ENCODE data around the gene CMYA5. TPM values are rescaled to one million over a fixed set of nuclear protein-coding genes. Genes with fewer than 3 reads are reported as not detected.

The CMYA5 gene
- total RNA-seq, 1 donor from 2014 or later, result 33.4 TPM

DNA sequence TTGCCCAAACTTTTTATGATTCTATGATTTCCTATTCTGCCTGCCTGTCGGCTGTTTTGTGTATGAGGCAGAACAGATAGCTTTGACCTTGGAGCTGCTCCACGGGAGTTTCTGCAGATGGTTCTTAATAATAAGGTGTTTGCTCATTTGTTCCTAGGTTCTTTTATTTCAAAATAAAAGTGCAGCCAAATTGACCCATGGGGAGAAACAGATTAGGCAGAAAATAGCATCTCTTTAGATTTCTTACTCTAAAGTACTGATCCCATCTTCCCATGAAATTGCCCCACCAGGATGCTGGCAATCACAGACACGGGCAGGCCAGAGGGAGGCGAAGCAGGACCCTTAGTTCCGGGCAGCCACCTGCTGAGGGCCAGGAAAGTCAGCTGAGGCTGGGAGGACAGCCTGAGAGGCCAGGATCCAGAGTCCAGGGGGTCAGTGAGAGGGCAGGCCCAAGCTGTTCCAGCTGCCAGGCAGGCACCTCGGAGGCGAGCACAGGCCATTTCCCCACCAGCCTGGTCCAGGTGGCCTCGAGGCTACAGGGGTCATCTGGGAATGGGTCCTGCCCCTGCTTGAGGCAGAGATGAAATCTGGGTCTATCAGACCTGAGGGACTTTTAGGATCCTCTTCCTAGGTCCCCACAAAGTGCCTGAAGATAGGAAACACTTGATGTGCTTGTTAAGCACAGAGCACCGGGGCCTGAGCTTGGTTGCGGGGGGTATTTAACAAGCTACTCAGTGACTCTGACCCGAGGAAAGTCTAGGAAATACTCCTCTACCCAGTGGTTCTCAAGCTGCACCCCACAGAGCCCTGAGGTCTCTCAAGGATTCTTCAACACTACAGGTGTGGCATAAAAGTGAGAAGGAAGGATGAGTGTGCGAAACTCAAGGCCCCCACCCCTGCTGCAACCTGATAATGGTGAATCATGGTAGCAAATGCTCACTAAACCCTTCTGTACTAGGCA, 145.4 kb downstream of the CMYA5 start:
- DNase-seq (ENCODE audit: low spot score), result no peak

DNA sequence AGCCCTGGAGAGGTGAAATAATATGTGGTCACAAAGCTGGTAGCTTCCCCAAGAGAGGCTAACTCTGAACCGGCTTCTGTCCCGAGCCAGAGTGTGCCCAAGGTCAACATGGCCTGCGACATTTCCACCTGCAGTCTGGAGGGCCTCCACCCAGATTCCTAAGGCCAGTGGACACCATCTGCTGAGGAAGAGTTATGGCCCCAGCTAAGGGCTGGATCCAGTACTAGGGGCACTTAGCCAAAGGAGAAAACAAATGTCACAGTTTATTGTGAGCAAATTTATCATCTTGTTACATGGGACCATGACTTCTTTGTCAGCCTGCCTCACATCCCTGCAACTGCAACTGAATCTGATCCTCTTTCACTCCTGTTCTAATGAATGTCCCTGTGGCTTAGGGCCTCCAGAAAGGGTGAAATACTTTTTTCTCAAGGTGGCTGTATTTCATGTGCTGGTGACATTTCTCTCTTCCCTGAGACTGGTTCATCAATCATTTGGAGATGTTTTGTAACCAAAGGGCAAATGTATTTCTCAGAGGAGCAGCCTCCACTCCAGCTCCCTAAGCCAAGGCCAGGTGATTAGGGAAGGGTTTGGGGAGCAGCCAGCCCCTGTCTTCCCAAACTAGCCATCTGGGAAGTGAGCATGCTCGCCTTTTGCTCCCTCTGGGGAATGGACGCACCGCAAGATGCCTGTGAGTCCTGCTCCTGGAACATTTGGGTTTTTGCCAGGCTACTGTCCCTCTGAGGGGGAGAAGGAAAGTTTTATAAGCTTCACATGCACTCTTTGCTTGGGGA, 148.3 kb downstream of the CMYA5 start:
- DNase-seq (ENCODE audit: low spot score), result no peak

- no peak for DNase-seq (ENCODE audit: low spot score)
These were observed 150.7 kb downstream of the CMYA5 start for GRCh38 chr5:79840084-79840990.

GRCh38 chr5:79841172-79841571, 151.5 kb downstream of the CMYA5 start:
- DNase-seq (ENCODE audit: low spot score), result no peak

- DNase-seq (ENCODE audit: low spot score), result no peak
These were observed 152.6 kb downstream of the CMYA5 start for GRCh38 chr5:79842006-79842881.

DNA sequence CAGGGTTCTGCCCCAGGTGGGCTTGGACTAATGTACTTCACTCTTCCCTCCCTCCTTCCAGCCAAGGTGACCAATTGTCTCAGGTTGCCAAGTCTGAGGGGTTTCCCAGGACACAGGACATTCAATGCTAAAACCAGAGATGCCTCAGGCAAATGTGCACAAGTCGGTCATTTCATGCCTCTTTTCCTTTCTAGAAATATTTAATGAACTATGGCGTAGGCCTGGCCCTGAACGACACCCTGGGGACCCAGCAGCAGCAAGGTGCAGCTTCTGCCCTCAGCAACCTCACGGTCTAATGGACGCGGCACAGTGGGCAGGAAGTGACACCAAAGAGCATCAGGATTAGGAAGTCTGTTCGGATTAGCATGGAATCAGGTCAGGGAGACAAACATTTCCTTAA, 153.4 kb downstream of the CMYA5 start:
- DNase-seq (ENCODE audit: low spot score), result no peak

DNA sequence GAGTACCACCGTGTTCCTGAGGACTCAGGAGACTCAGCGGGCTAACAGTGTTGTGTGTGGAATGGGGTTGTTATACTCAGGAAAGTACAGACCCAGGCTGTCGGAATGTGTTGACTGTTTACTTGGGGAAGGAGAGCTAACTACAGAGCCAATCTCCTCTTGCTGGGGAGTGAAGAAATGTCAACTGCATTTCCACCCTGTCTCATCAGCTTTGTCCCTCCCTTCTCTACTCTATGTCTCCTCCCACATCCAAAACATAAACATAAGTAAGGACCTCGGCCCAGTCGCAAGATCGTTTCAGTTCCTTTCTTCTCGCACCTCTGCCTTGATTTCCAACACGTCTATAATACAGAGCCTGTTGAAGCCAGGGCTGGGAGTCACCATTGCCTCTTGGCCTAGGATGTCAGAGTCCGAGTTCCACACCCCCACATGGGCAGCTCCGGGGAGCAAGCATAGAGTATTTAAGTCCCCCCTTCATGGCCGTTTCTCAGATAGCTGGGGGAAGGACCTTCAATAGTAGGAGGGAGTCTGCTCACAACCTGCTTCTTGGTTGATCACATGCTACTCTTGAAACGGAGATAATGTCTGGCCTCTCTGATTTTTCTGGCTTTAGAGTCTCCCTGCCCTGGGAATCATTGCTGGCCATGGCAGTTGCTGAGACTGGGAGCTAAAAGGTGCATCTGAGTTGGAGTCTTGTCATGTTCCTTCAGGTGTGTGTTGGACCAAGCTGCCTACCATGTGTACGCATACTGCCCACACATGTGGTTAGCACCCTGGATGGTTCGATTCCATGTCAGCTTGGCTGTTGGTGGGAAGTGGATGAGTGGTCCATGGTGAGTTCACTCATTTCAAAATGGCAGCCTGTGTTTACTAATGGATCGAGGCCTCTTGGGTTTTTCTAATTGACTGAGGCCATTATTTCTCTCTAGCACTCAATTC, 154.1 kb downstream of the CMYA5 start:
- no peak for DNase-seq (ENCODE audit: low spot score)

GRCh38 chr5:79844571-79844970, 154.9 kb downstream of the CMYA5 start:
- DNase-seq (ENCODE audit: low spot score), result no peak

DNA sequence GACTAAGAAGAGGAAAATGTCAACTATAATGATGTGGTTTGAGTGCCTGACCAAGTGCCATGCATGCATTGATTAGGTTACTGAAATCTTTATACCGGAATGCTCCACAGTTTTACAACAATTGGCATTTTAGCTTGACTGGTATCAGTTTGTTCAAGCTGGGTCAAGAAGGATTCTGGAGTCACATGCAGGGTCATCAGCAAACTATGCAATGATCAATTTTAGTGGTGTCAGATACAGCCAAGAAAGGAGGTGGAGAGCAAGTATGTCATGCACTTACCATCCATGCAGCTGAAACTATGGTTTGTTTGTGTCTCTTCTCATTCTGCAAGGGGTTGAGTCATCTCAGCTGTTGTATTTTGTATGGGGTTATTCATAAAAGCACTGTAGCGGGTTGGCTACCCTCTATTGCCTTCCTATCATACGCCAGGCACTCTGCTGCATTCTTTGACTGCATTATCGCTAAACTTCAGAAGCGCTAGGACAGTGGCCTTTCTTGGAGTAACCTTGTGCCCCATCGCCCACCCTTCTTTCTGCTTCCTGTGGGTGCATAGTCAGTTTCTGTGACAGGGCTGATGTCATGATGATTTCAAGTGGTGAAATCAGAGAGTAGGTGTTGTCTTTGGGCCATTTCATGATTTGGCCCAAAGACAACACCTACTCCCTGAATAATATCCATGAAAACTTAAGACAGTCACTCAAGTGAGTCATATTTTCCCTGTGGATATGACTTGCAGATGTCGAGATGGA, 156.0 kb downstream of the CMYA5 start:
- no peak for DNase-seq (ENCODE audit: low spot score)

DNA sequence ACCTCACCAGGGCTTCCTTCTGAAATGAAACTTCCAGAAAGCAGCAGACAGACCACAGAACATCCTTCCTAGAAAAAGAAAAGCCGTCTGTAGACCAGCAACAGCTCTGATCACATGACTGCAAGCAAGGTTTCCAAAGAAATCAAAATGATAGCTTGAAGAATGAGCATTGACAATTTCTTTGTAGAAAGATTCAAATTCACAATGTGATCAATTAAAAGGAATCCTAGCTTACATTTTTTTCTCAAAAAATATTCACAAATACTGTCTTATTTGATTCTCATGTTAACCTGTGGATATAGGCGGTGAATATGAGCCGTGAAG, 156.5 kb downstream of the CMYA5 start:
- no peak for DNase-seq (ENCODE audit: low spot score)

GRCh38 chr5:79847561-79847960, 157.9 kb downstream of the CMYA5 start:
- no peak for DNase-seq (ENCODE audit: low spot score)

GRCh38 chr5:79849061-79849460, 159.4 kb downstream of the CMYA5 start:
- no peak for DNase-seq (ENCODE audit: low spot score)

Other genes with a start within 250 kb of the CMYA5 start
- 16.5 TPM for gene HOMER1, start 175.7 kb upstream of the CMYA5 start, total RNA-seq
- 118 TPM for gene TENT2, start 77.4 kb upstream of the CMYA5 start, total RNA-seq

Measured in ureter (tissue), 1 donor.